NCI-H1105 (cell line): Measurements from ENCODE around the gene CHRNA5.
"Not testable (repeated sequence)": the region's sequence is repeated elsewhere in the genome, so short reads cannot be mapped to it uniquely, and the experiment has no call there.

Experiments
- DNase-seq: peaks from one replicate; lab custom pipeline; 2025; lab: John Stamatoyannopoulos, UW

The CHRNA5 gene

DNA sequence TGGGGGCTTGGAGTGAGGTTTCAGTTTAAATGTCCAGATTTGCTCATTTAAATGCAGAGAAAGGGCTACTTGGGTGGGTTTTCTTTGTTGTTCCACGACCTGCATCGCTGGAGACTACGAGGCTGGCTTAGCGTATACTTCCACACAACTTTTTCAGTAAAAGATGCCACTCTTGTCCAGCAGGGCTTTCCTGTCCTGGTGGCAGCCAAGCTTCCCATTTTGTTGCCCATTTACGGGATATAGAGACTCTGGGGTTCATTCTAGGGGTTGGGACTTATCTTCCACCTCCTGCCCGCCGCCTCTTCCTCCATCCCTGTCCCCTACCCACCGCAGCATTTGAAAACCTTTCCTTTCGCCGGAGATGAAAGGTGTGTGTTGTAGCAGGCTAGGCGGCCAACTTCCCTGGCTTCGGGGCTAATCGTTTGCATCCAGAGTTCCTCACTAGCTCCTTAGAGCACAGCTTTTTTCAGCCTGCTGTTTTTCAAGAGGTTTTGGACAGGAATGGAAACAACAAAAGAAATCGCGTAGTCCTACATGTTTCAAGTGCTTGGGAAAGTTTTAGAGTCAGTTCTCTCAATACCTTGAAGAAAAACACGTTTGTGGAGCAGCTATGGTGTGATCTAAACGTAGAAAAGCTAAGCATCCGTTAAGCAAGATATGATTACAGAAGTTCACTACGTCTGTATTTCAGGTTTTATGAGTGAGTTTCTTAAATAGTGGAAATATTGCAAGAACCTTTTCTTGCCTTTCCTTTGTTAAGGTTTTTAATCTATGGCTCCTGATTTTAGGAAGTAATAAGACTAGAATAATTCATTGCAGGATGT is 843 bp downstream of the CHRNA5 start:
- DNase-seq = no peak

DNA sequence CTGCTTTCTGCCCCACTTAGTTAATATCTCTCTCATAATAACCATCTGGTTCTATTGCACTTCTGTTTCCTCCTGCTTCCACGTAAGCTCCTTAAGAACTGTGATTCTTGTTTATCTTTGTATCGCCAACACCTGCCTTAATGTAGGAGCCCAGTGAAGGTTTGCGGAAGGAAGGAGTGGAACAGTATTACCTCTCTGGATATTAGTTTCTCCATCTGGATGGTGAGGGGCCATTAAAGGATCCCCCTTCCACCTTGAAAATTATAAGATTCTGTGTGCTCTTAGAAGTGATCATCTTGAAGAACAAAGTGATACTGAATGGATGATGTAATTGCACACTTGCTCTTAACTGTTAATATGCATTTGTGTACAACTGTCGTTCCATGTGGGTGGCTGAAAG is 2.2 kb downstream of the CHRNA5 start:
- DNase-seq = no peak

DNA sequence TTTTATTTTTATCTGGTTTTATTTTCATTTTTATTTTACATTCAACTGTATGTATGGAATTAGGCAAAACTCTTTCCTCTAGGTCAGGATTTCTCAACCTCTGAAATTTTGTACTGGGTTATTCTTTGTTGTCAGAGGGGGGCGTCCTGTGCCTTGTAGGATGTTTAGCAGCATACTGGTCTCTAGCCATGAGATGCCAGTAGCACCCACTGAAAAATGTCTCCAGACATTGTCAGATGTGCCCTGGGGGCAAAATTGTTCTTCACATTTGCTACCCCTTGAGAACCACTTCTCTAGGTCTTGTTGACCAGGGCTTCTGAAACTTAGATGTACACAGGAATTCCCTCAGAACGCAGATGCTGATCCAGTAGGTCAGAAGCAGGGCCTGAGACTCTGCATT is 5.4 kb downstream of the CHRNA5 start:
- DNase-seq = no peak

DNA sequence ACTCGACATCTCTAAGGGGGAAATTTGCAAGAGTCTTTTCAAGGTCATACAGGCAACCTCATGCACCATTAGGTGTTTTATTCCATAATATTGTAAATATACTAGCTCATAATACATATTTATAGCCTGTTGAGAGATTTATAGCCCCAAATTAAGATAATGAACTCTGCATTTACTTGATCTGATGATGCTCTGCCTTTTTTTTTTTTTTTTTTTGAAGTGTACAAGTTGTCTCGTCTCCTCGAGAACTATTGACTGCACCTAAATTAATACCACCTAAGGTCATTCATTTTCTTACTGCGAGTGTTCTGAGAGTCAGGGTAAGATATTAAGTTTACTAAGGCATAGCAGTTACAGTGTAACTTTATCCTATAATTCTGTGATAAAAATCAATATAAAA is 6.1 kb downstream of the CHRNA5 start:
- no peak for DNase-seq

DNA sequence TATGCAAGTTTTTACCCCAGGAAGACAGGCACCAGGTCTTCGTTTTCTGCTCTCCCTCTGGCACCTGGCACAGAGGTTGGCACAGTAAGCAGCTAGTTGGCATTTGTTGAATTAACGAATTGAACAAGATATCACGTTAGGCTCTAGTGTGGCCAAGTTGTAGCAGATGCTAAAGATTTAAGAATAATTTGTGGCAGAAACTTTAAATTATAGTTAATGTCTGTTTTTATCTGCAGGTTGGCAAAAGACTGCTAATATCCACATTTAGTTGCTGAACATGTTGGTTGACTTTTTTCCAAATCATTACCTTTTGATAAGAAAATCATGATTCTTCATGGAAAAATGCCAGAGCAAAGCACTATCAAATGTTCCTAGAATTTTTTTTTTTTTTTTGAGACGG is 8.1 kb downstream of the CHRNA5 start:
- no peak for DNase-seq

DNA sequence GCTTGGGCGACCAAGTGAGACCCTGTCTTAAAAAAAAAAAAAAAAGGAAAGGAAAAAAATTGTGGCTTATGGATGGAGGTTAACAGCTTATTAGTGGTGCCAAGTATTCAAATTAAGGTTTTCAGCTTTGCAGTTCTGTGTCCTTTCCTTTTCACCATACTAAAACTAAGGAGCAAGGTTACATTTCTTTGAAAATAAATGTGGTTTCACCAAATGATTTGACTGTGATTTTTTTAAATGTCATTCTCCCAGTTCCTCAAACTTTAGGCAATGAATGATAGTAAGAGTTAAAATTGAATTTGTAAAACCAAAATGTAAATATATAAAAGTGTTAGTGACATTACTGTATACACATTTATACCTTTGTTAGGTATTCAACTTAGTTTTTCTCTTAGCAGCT is 9.6 kb downstream of the CHRNA5 start:
- no peak for DNase-seq

DNA sequence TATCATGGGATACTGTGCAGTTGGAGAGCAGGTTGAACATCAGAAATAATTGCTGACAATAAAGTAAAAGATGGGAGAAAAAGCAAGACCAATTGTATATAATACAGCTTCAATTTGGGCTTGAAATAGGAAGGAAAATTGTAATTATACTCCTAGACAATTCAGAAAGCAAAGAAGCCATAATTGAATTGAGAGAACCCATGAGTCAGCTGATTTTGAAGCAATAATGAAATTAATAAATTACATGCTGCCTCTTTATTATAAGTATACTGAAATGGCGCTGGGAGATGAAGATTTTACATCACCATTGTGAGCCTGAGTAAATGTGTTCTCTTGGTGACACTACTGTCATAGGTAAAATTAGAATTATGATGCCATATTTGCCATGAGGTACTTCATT is 32.3 kb downstream of the CHRNA5 start:
- DNase-seq = no peak

DNA sequence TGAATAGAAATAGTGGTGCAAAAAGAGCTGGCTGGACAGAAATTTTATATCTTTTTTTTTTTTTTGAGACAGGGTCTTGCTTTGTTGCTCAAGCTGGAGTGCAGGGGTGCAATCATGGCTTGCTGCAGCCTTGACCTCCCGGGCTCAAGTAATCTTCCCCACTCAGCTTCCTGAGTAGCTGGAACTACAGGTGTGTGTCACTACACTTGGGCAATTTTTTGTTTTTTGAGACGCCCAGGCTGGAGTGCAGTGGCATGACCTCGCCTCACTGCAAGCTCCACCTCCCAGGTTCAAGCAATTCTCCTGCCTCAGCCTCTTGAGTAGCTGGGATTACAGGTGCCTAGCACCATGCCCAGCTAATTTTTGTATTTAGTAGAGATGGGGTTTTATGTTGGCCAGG is 33.0 kb downstream of the CHRNA5 start:
- no peak for DNase-seq

DNA sequence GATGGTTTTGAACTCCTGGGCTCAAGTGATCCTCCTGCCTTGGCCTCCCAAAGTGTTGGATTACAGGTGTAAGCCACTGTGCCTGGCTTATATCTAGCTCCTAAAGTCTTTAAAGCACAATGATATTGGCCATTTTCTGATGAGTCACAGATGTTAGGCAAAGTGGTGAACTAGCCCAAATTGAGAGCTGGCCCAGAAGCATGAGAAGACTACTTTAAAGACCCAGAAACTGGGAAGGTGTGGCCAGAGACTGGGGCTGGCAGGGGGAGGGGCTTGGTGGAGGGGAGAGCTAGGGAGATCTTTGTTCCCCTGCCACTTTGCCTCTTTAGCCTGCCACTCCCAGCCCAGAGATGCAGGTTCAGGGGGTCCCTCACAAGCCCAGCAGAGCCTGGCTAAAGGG is 33.9 kb downstream of the CHRNA5 start:
- no peak for DNase-seq

DNA sequence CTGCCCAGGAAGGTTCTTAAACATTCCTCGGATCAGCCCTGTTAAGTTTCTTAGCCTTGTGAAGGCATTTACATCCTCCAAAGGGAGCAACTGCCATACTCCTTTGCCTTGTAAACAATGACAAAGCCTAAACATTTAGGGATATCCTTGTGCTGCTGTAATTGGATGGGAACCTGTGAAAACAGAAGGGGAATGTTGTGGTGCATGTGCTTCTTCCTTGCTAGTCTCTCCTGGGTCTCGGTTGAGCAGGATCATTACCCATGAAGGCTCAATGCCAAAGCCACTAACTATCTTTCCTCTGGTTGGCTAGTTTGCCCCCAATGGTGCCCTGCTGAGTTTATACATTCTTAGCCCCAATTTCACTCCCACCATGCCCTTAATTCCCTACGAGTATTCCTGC is 38.1 kb downstream of the CHRNA5 start:
- DNase-seq = no peak

DNA sequence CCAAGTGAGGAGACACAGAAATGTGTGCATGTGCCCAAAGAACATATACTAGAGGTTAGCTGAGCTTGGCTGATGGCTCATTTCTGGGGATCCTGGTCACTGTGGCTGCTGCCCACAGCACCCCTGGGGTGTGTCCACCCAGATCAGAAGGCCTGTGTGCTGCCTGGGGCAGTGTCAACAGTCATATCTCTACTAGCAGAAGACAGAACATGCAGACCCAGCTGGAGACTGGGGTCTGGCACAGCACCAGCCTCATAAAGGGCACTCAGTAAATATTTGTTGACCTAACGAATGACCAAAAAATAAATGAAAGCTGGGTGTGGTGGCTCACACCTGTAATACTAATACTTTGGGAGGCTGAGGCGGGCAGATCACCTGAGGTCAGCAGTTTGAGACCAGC is 39.1 kb downstream of the CHRNA5 start:
- DNase-seq = no peak

DNA sequence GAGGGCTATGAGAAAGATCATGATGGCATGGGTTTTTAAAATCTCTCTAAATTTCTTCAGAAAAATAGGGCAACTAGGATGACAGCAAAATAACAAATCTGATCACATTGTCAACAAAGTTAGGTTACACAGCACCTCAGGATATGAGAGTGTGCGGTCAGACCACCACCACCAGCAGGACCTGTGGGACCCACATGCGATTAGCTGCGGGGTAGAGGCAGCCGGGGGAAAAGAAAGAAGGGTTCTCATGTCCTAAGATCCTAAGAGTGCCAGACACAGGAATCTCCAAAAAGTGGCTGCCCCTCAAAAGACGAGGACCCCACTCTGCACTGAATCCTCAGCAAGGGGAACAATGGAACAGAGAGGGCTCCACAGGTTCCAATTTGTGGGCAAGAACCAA is 39.9 kb downstream of the CHRNA5 start:
- no peak for DNase-seq

GRCh38 chr15:78605680-78606079 is 40.4 kb downstream of the CHRNA5 start:
- no peak for DNase-seq

DNA sequence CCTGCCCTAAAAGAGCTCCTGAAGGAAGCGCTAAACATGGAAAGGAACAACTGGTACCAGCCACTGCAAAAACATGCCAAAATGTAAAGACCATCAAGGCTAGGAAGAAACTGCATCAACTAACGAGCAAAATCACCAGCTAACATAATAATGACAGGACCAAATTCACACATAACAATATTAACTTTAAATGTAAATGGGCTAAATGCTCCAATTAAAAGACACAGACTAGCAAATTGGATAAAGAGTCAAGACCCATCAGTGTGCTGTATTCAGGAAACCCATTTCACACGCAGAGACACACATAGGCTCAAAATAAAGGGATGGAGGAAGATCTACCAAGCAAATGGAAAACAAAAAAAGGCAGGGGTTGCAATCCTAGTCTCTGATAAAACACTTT is 44.2 kb downstream of the CHRNA5 start:
- not testable (repeated sequence) for DNase-seq

DNA sequence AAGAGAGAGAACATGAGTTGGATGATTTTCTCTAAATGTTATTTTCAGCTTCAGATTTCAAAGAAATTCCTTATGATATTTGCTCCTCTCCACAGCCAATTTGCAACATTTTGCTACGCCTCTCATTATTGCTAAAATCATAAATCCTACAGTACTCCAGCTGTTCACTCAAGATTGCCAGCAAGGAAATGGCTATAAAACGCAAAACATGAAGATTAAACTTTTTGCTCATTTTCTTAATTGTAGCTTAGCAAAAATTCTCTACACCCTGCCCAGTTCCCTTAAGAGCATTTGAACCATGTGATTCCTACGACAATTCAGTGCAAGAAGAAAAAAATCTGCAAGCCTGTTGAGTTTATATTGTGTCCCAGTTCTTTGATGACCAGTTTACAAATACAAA is 48.7 kb downstream of the CHRNA5 start:
- DNase-seq = no peak

GRCh38 chr15:78615151-78615589 is 49.9 kb downstream of the CHRNA5 start:
- DNase-seq = no peak

GRCh38 chr15:78616506-78616905 is 51.2 kb downstream of the CHRNA5 start:
- no peak for DNase-seq

DNA sequence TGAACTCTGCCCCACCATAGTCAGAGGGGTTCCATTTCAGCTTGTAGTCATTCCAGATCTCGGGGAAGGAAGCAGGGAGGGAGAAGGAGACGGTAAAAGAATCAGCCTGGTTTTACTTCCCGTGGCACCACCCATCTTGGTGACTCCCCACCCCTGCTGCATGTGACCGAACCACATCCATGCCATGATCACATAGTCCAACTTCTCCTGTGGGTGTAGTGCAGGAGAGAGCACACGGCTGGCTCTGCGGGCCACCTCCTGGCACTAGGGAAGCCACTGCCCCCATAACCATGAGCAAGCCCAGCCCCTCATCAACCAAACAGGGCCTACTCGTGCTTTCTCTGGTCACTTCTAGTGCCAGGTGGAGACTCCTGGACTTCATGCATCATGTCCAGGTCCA is 51.8 kb downstream of the CHRNA5 start:
- no peak for DNase-seq

DNA sequence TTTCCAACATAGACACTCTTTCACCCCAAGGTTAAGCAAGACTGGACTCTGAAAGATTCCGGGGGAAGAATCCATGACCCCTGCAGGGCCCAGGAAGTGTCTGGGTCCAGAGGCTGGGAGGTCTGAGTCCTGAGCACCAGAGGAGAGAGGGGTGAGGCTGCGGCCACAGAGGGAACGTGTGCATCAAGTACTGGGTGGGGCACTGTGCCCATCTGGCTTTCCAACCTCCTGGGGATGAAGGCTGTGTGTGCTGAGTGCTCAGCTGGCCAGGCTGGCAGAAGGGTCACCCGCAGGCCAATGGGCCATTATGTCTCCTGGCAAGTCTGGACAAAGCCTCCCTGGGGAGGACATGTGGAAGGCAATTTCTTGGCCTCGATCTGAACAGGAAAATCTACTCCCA is 52.2 kb downstream of the CHRNA5 start:
- no peak for DNase-seq

GRCh38 chr15:78618064-78618463 is 52.7 kb downstream of the CHRNA5 start:
- no peak for DNase-seq

DNA sequence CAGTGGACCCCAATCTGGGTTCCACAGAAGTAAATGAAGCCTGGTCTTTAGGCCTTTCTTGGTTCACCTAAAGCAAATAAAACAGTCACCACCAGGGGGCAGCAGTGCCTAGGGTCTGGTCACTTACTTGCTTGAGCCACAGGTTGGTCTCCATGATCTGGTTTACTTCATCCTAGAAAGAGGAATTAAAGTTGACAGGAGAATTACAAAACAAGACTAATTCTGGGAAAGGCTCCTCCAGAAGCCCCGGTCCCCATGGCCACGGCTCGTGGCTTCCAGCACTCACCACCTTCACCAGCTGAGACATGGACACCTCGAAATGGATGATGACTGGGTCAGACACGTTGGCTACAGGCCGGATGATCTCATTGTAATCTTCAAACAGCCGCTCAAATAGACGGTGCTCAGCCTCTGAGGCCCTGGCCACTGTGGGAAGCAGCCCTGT is 53.2 kb downstream of the CHRNA5 start:
- DNase-seq = peak; percentile 63

DNA sequence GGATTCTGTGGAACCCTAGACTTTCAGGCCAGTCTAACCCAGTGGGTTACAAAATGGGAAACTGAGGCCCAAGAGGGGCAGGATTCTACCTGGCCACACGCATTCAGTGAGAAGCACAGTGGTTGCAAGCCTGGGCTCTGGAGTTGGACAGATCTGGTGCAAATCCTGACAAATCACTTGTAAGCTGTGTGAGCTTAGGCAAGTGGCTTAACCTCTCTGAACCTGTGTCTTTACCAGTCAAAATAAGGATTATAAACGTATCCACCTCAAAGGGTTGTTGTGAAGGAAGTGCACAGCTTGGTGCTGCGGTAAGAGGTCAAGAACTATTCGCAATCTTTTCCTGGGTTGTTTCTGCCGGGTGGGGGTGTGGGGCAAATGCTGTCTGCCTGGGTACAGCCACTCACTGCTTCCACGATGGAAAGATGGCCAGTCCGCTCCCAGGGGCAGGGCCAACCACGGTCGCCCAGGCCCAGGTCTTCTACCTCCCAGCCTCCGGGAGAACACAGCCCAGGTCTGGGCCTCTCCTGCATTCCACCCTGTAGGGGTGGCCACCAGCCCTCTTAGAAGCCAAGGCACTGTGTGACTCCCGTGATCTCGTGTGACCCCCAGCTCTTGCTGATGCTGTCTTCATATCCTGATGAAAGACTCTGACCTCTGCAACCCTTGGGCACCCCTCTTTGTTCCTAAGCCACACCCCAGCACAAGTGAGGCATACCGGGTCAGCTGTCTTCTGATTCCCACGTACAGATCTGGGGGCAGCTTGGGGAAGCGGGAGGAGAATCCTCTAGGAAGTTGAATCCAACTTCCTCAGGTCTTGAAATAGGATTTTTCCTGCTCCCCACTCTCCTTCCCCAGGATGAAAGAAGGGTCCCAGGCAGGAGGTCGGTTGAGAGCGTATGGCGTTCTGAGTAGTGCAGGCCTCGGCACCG is 54.0 kb downstream of the CHRNA5 start:
- no peak for DNase-seq

GRCh38 chr15:78620021-78620526 is 54.8 kb downstream of the CHRNA5 start:
- DNase-seq = no peak
